GM19035 (cell line): Measurements from ENCODE around the gene JMJD8.
"Not testable (repeated sequence)": the region's sequence is repeated elsewhere in the genome, so short reads cannot be mapped to it uniquely, and the experiment has no call there.

Experiments used
- ATAC-seq: cut with Tn5 transposase; IDR thresholded peaks from one replicate; pipeline ENCODE4 v1.9.1; 2021; ENCODE audit not compliant: unreplicated experiment

The JMJD8 gene

GRCh38 chr16:722835-723633, 38.9 kb upstream of the JMJD8 start:
- no peak for ATAC-seq

GRCh38 chr16:721765-722540, 37.8 kb upstream of the JMJD8 start:
- ATAC-seq: no peak

GRCh38 chr16:720990-721764, 37.0 kb upstream of the JMJD8 start, which contains the start of gene ANTKMT:
TSS of gene ANTKMT (plus strand) at chr16:721146. CDS start at chr16:721275, 129 bp downstream.
- ATAC-seq: peak; percentile 66

GRCh38 chr16:720447-720989, 36.4 kb upstream of the JMJD8 start:
- peak; percentile 14 for ATAC-seq

- ATAC-seq: no peak
These were observed 35.8 kb upstream of the JMJD8 start for GRCh38 chr16:719815-720446.

GRCh38 chr16:718922-719321, 34.8 kb upstream of the JMJD8 start:
- no peak for ATAC-seq

GRCh38 chr16:718389-718788, 34.3 kb upstream of the JMJD8 start:
- no peak for ATAC-seq

GRCh38 chr16:717450-718245, 33.5 kb upstream of the JMJD8 start:
- no peak for ATAC-seq

- ATAC-seq: no peak
These were observed 32.7 kb upstream of the JMJD8 start for GRCh38 chr16:716768-717325.

- no peak for ATAC-seq
These were observed 32.0 kb upstream of the JMJD8 start for GRCh38 chr16:716200-716568.

- peak; percentile 23 for ATAC-seq
These were observed 31.5 kb upstream of the JMJD8 start for GRCh38 chr16:715477-716199.

GRCh38 chr16:714558-715476, 30.7 kb upstream of the JMJD8 start, which contains the start of gene METRN:
TSS of gene METRN (plus strand) at chr16:715118. CDS start at chr16:715290, 172 bp downstream.
- ATAC-seq: peak; percentile 74

GRCh38 chr16:714079-714478, 29.9 kb upstream of the JMJD8 start:
- ATAC-seq: no peak

- not testable (repeated sequence) for ATAC-seq
These were observed 28.7 kb upstream of the JMJD8 start for GRCh38 chr16:712740-713250.

- no peak for ATAC-seq
These were observed 27.6 kb upstream of the JMJD8 start for GRCh38 chr16:711548-712320.

- ATAC-seq: no peak
These were observed 26.9 kb upstream of the JMJD8 start for GRCh38 chr16:711084-711483.
